ENCODE results near the gene PLA2G4A.

Gene PLA2G4A

GRCh38 chr1:186997877-186998276 is 169.1 kb downstream of the PLA2G4A start:
- H3K27me3 ChIP-seq (ENCODE audit: control insufficient read depth, insufficient read depth, low read length): no peaks in the 10 kb centered on the region
- no peak overlapping the region for H3K27ac ChIP-seq (ENCODE audit: low read depth, low read length)
- no peak overlapping the region for H3K4me3 ChIP-seq (ENCODE audit: low read depth, low read length)
- H3K9ac ChIP-seq (ENCODE audit: low read depth, low read length): no peak overlapping the region
- H3K36me3 ChIP-seq (ENCODE audit: control insufficient read depth, insufficient read depth, low read length): no peaks in the 10 kb centered on the region
- peaks cover 7% of the 10 kb centered on the region; the same call in 1 of the 2 replicates for H3K4me1 ChIP-seq (ENCODE audit: control insufficient read depth, insufficient read depth, low read length)
- H3K9me3 ChIP-seq (ENCODE audit: control insufficient read depth, insufficient read depth, low read length): no peaks in the 10 kb centered on the region

- H3K4me3 ChIP-seq (ENCODE audit: low read depth, low read length): no peak overlapping the region
- H3K9ac ChIP-seq (ENCODE audit: low read depth, low read length): no peak overlapping the region
- no peaks in the 10 kb centered on the region for H3K36me3 ChIP-seq (ENCODE audit: control insufficient read depth, insufficient read depth, low read length)
- no peaks in the 10 kb centered on the region for H3K9me3 ChIP-seq (ENCODE audit: control insufficient read depth, insufficient read depth, low read length)
- no peaks in the 10 kb centered on the region for H3K27me3 ChIP-seq (ENCODE audit: control insufficient read depth, insufficient read depth, low read length)
- H3K4me1 ChIP-seq (ENCODE audit: control insufficient read depth, insufficient read depth, low read length): peaks cover 7% of the 10 kb centered on the region; the same call in 1 of the 2 replicates
- H3K27ac ChIP-seq (ENCODE audit: low read depth, low read length): no peak overlapping the region
Measured at GRCh38 chr1:186999506-186999905, 170.8 kb downstream of the PLA2G4A start.

- no peak overlapping the region for H3K9ac ChIP-seq (ENCODE audit: low read depth, low read length)
- peaks cover 7% of the 10 kb centered on the region; the same call in 1 of the 2 replicates for H3K4me1 ChIP-seq (ENCODE audit: control insufficient read depth, insufficient read depth, low read length)
- no peaks in the 10 kb centered on the region for H3K27me3 ChIP-seq (ENCODE audit: control insufficient read depth, insufficient read depth, low read length)
- no peak overlapping the region for H3K27ac ChIP-seq (ENCODE audit: low read depth, low read length)
- peaks cover under 1% of the 10 kb centered on the region; the same call in 1 of the 2 replicates for H3K9me3 ChIP-seq (ENCODE audit: control insufficient read depth, insufficient read depth, low read length)
- no peaks in the 10 kb centered on the region for H3K36me3 ChIP-seq (ENCODE audit: control insufficient read depth, insufficient read depth, low read length)
- no peak overlapping the region for H3K4me3 ChIP-seq (ENCODE audit: low read depth, low read length)
Measured at GRCh38 chr1:187001198-187001889, 172.6 kb downstream of the PLA2G4A start.

- Histone ChIP-seq H3K27ac (ENCODE audit: low read depth, low read length) (no peak overlapping the region), H3K27me3 (ENCODE audit: control insufficient read depth, insufficient read depth, low read length) (no peaks in the 10 kb centered on the region), H3K9me3 (ENCODE audit: control insufficient read depth, insufficient read depth, low read length) (peaks cover 20% of the 10 kb centered on the region), H3K4me1 (ENCODE audit: control insufficient read depth, insufficient read depth, low read length) (peaks cover 7% of the 10 kb centered on the region; the same call in 1 of the 2 replicates), H3K9ac (ENCODE audit: low read depth, low read length) (no peak overlapping the region), H3K36me3 (ENCODE audit: control insufficient read depth, insufficient read depth, low read length) (no peaks in the 10 kb centered on the region), H3K4me3 (ENCODE audit: low read depth, low read length) (no peak overlapping the region)
Measured at GRCh38 chr1:187003353-187003752, 174.6 kb downstream of the PLA2G4A start.

GRCh38 chr1:187006896-187007295 is 178.1 kb downstream of the PLA2G4A start:
- peaks cover 24% of the 10 kb centered on the region for H3K9me3 ChIP-seq (ENCODE audit: control insufficient read depth, insufficient read depth, low read length)
- peak overlapping the region; percentile 2; the same call in 1 of the 2 replicates for H3K4me3 ChIP-seq (ENCODE audit: low read depth, low read length)
- H3K27me3 ChIP-seq (ENCODE audit: control insufficient read depth, insufficient read depth, low read length): no peaks in the 10 kb centered on the region
- no peak overlapping the region for H3K27ac ChIP-seq (ENCODE audit: low read depth, low read length)
- H3K9ac ChIP-seq (ENCODE audit: low read depth, low read length): no peak overlapping the region
- peaks cover 11% of the 10 kb centered on the region for H3K4me1 ChIP-seq (ENCODE audit: control insufficient read depth, insufficient read depth, low read length)
- H3K36me3 ChIP-seq (ENCODE audit: control insufficient read depth, insufficient read depth, low read length): no peaks in the 10 kb centered on the region

GRCh38 chr1:187009320-187009719 is 180.6 kb downstream of the PLA2G4A start:
- no peaks in the 10 kb centered on the region for H3K36me3 ChIP-seq (ENCODE audit: control insufficient read depth, insufficient read depth, low read length)
- H3K9ac ChIP-seq (ENCODE audit: low read depth, low read length): no peak overlapping the region
- H3K27ac ChIP-seq (ENCODE audit: low read depth, low read length): peak overlapping the region; percentile 69
- H3K9me3 ChIP-seq (ENCODE audit: control insufficient read depth, insufficient read depth, low read length): peaks cover 24% of the 10 kb centered on the region
- H3K4me1 ChIP-seq (ENCODE audit: control insufficient read depth, insufficient read depth, low read length): peaks cover 11% of the 10 kb centered on the region
- no peak overlapping the region for H3K4me3 ChIP-seq (ENCODE audit: low read depth, low read length)
- H3K27me3 ChIP-seq (ENCODE audit: control insufficient read depth, insufficient read depth, low read length): no peaks in the 10 kb centered on the region

GRCh38 chr1:187010571-187011309 is 182.0 kb downstream of the PLA2G4A start:
- Histone ChIP-seq H3K27me3 (ENCODE audit: control insufficient read depth, insufficient read depth, low read length) (no peaks in the 10 kb centered on the region), H3K9me3 (ENCODE audit: control insufficient read depth, insufficient read depth, low read length) (peaks cover 24% of the 10 kb centered on the region)

GRCh38 chr1:187013582-187014200 is 184.9 kb downstream of the PLA2G4A start:
- Histone ChIP-seq H3K9ac (ENCODE audit: low read depth, low read length) (no peak overlapping the region), H3K27ac (ENCODE audit: low read depth, low read length) (no peak overlapping the region), H3K36me3 (ENCODE audit: control insufficient read depth, insufficient read depth, low read length) (no peaks in the 10 kb centered on the region), H3K9me3 (ENCODE audit: control insufficient read depth, insufficient read depth, low read length) (peaks cover under 1% of the 10 kb centered on the region; the same call in 1 of the 2 replicates), H3K4me3 (ENCODE audit: low read depth, low read length) (no peak overlapping the region), H3K27me3 (ENCODE audit: control insufficient read depth, insufficient read depth, low read length) (no peaks in the 10 kb centered on the region), H3K4me1 (ENCODE audit: control insufficient read depth, insufficient read depth, low read length) (peaks cover 11% of the 10 kb centered on the region)

More at GRCh38 chr1:187010571-187011309, 182.0 kb downstream of the PLA2G4A start:
- no peak overlapping the region for H3K9ac ChIP-seq (ENCODE audit: low read depth, low read length)
- H3K36me3 ChIP-seq (ENCODE audit: control insufficient read depth, insufficient read depth, low read length): no peaks in the 10 kb centered on the region
- H3K4me1 ChIP-seq (ENCODE audit: control insufficient read depth, insufficient read depth, low read length): peaks cover 11% of the 10 kb centered on the region
- H3K4me3 ChIP-seq (ENCODE audit: low read depth, low read length): peak overlapping the region; percentile 17; the same call in 1 of the 2 replicates
- H3K27ac ChIP-seq (ENCODE audit: low read depth, low read length): peak overlapping the region; percentile 69

GRCh38 chr1:187018291-187018690 is 189.5 kb downstream of the PLA2G4A start:
- Histone ChIP-seq H3K9ac (ENCODE audit: low read depth, low read length) (no peak overlapping the region), H3K4me1 (ENCODE audit: control insufficient read depth, insufficient read depth, low read length) (no peaks in the 10 kb centered on the region), H3K9me3 (ENCODE audit: control insufficient read depth, insufficient read depth, low read length) (no peaks in the 10 kb centered on the region), H3K27me3 (ENCODE audit: control insufficient read depth, insufficient read depth, low read length) (no peaks in the 10 kb centered on the region), H3K27ac (ENCODE audit: low read depth, low read length) (no peak overlapping the region), H3K4me3 (ENCODE audit: low read depth, low read length) (no peak overlapping the region), H3K36me3 (ENCODE audit: control insufficient read depth, insufficient read depth, low read length) (no peaks in the 10 kb centered on the region)

- H3K27me3 ChIP-seq (ENCODE audit: control insufficient read depth, insufficient read depth, low read length): no peaks in the 10 kb centered on the region
- no peaks in the 10 kb centered on the region for H3K36me3 ChIP-seq (ENCODE audit: control insufficient read depth, insufficient read depth, low read length)
- H3K9ac ChIP-seq (ENCODE audit: low read depth, low read length): no peak overlapping the region
- no peaks in the 10 kb centered on the region; the same call in 1 of the 2 replicates for H3K9me3 ChIP-seq (ENCODE audit: control insufficient read depth, insufficient read depth, low read length)
- no peak overlapping the region for H3K27ac ChIP-seq (ENCODE audit: low read depth, low read length)
- H3K4me1 ChIP-seq (ENCODE audit: control insufficient read depth, insufficient read depth, low read length): peaks cover 5% of the 10 kb centered on the region; the same call in 1 of the 2 replicates
- no peak overlapping the region for H3K4me3 ChIP-seq (ENCODE audit: low read depth, low read length)
Measured at GRCh38 chr1:187027253-187027652, 198.5 kb downstream of the PLA2G4A start.
